ENCODE data around the gene RAF1. TPM values are rescaled to one million over a fixed set of nuclear protein-coding genes. Genes with fewer than 3 reads are reported as not detected.

Gene RAF1
- total and polyA plus RNA-seq, 9 of the 15 experiments (the other 6 are each of a cell fraction or from before 2014, with no cell fraction given): 28.0 to 183 (median 85.6) TPM

GRCh38 chr3:12577379-12577778, 86.5 kb downstream of the RAF1 start (continued):
- TF ChIP-seq FOS (IDR thresholded peaks at IDR 0.05; ENCODE audit: extremely low read depth, insufficient read length): no peak
- TF ChIP-seq RBM15 (IDR thresholded peaks at IDR 0.05; ENCODE audit: insufficient read depth, low read length): no peak
- TF ChIP-seq ZBTB9 (CRISPR knock-in tag; IDR thresholded peaks at IDR 0.05): no peak
- no peak for TF ChIP-seq ZNF354B (CRISPR knock-in tag; IDR thresholded peaks at IDR 0.05)
- no peak for TF ChIP-seq ZNF589 (CRISPR knock-in tag; IDR thresholded peaks at IDR 0.05; ENCODE audit: low read depth)

- POLR2A ChIA-PET: interaction anchor here (0.5 to 1.8 kb wide), 7 partner anchors 8 to 78 kb away, joined by 3 to 7 read pairs (median 3); no protein-coding TSS in a partner anchor
- H3K36me3 ChIP-seq (ENCODE audit: control insufficient read depth, insufficient read depth, low read length): peaks cover 94% of the 10 kb centered on the region
- WGBS (ENCODE audit: insufficient coverage, low coverage, missing lambda C conversion rate): 88% methylated on average over 7 of the region's 7 CpGs
- intact Hi-C loops (cut with micrococcal nuclease): no loop called here
- FAIRE-seq (no peak), ATAC-seq (no peak), DNase-seq (ENCODE audit: extremely low read depth in 1 of 4, low spot score in 3 of 4) (no peak)
- H3K27me3 ChIP-seq (ENCODE audit: control insufficient read depth in 2 of 2, insufficient read depth in 2 of 2, low read length in 2 of 2): no peaks in the 10 kb centered on the region
- H2AFZ ChIP-seq (ENCODE audit: low read depth, low read length): no peak overlapping the region
- no TSS peak for BruUV-seq (replicated peaks)
- in situ Hi-C loops (cut with MboI): no loop called here
- no peaks in the 10 kb centered on the region for H3K9me1 ChIP-seq (ENCODE audit: control insufficient read depth, insufficient read depth, low read length)
- no peaks in the 10 kb centered on the region for H3K79me2 ChIP-seq (ENCODE audit: control insufficient read depth, insufficient read depth, low read length)
- CTCF ChIA-PET (ENCODE audit: low intra/inter-chr PET ratio): no interaction called here
- no peaks in the 10 kb centered on the region for H4K20me1 ChIP-seq (replicated peaks; ENCODE audit: control insufficient read depth, insufficient read depth, low read length)
- no peaks in the 10 kb centered on the region for H3K9me3 ChIP-seq (replicated peaks; ENCODE audit: control insufficient read depth, insufficient read depth, low read depth, low read length)
- no peak overlapping the region for H3K27ac ChIP-seq (ENCODE audit: extremely low read depth, low read depth, low read length)
- no peak overlapping the region for H3K4me3 ChIP-seq
- H3K4me2 ChIP-seq (ENCODE audit: insufficient read depth, low read length): no peak overlapping the region
- no peaks in the 10 kb centered on the region; a peak in 2 of 5 replicates for H3K4me1 ChIP-seq (replicated peaks in 1 of 2; ENCODE audit: control insufficient read depth in 2 of 2, insufficient read depth in 2 of 2, low read length in 2 of 2)
- H3K9ac ChIP-seq (ENCODE audit: insufficient read depth in 1 of 2, low read depth in 2 of 2, low read length in 2 of 2): no peak overlapping the region; a peak in 1 of 4 replicates
- no peak for TF ChIP-seq ZMIZ1 (IDR thresholded peaks at IDR 0.05; ENCODE audit: low read depth in 2 of 2, low read length in 2 of 2)
- no peak for TF ChIP-seq PREB (CRISPR knock-in tag; IDR thresholded peaks at IDR 0.05)
- no peak for TF ChIP-seq MYNN (IDR thresholded peaks at IDR 0.05)
- TF ChIP-seq MYNN (CRISPR knock-in tag; IDR thresholded peaks at IDR 0.05): no peak
- no peak for TF ChIP-seq FIP1L1 (IDR thresholded peaks at IDR 0.05; ENCODE audit: low read depth, low read length, poor library complexity, severe bottlenecking)
- TF ChIP-seq ZNF699 (CRISPR knock-in tag; IDR thresholded peaks at IDR 0.05; ENCODE audit: insufficient replicate concordance): no peak
- TF ChIP-seq TSHZ1 (CRISPR knock-in tag; IDR thresholded peaks at IDR 0.05): no peak
Observed at GRCh38 chr3:12574661-12575060, 89.3 kb downstream of the RAF1 start.

Data from K562 (cell line).